GM21717 (cell line): ENCODE data around the gene SLC2A11.
"Not testable (repeated sequence)": the region's sequence is repeated elsewhere in the genome, so short reads cannot be mapped to it uniquely, and the experiment has no call there.

Experiments used
- ATAC-seq: cut with Tn5 transposase; IDR thresholded peaks from one replicate; pipeline ENCODE4 v1.9.1; 2021; ENCODE audit warnings: mild to moderate bottlenecking, moderate library complexity; ENCODE audit not compliant: unreplicated experiment

SLC2A11 gene

DNA sequence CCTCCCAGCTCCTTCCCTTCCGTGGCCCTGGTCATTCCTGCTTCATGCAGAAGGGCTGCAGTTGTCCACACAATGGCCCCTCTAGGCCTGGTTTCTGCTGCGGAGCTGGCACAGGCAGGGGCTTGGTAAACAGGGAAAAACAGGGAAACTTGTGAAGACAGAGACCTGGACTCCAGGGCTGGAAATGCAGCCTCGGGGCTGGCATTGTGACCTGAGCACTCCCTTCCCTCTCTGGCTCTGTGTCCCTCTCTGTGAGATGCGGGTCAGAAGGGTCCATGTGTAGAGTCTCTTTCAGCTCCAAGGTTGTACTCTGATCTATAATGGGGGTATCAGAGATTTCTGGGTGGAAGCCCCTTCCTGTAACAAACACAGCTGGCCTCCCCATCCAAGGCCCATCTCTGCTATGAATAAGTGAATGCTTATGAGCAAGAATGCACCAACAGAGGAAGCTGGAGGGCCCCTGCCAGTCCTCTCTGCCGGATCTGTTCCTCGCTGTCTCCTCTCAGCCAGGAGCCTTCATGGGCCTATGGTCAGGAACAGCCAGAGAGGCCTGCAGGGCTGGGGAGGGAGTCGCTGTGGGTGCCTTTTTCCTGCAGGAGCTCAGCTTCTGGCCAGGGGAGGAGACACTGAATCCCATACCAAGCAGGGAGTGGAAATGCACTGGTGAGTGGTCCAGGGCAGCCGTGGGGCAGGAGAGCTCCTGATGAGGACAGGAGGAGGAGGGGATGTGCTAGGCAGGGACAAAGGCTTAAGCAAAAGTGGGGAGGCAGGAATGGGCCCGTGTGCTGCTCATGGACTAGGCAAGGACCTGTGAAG, 12.2 kb upstream of the SLC2A11 start:
- no peak for ATAC-seq

- ATAC-seq = no peak
Observed at GRCh38 chr22:23846081-23846469, 11.6 kb upstream of the SLC2A11 start.

- ATAC-seq = no peak
Observed at GRCh38 chr22:23847310-23847920, 10.3 kb upstream of the SLC2A11 start.

GRCh38 chr22:23847991-23848864, 9.4 kb upstream of the SLC2A11 start:
- no peak for ATAC-seq

DNA sequence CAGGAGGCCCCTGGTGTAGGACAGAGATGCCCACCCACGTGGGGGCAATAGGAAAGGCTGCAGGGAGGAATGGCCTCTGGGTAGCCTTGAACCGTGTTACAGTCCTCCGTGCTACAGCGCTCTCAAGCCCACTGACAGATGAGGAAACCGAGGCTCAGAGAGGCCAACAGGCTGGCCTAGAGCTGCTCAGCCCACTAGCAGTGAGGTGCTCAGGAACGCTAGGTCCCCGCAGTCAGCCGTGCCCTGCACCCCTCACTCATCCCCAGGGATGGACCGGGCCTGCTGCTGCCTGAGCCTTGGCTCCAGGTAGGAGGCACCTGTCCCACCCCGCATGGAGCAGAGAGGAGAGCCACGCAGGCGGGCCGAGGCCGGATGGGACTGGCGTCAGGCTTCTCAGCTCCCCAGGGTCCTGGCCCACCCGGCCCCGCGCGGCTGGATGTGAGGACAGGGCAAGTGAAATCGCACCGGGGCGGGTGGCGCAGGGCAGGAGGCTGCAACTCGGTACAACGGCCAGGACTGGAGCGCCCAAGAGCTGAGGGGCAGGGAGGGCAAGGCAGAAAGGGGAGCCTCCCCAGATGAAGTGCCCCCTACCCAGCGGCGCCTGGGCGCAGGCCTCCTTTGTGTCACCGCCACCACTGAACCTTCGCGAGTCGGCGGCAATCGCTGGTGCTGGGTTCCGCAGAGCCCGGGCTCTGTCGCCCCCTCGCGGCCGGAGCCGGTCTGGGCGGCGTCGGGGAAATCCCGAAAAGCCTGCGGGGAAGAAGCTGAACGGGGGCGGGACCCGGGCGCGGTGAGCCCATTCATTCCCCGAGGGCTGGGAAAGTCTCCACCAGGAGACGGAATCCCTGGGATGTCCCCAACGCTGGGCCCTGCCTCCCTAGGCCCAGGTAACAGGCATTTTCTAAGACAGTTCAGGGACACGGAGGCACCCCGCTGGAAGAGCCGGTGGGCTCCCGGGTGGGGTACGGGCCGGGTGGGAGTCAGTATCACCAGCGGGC, 8.4 kb upstream of the SLC2A11 start:
- ATAC-seq = no peak

DNA sequence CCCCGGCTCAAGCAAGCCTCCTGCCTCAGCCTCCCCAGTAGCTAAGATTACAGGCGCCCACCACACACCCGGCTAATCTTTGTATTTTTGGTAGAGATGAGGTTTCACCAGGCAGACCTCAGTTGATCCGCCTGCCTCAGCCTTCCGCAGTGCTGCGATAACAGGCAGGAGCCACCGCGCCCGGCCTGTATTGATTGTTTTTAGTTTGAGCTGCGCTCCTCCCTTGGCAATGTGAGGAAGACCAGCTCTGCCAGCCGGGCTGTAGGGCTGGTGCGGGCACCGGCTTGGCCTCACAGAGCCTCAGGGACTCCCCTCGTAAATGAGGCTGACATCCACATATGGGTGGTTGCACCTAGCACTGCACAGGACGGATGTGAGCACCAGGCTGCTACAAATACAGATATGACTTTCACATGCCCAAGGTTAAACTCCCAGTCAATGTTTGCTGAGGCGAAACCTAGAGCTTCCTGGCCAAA, 7.5 kb upstream of the SLC2A11 start:
- ATAC-seq = no peak

DNA sequence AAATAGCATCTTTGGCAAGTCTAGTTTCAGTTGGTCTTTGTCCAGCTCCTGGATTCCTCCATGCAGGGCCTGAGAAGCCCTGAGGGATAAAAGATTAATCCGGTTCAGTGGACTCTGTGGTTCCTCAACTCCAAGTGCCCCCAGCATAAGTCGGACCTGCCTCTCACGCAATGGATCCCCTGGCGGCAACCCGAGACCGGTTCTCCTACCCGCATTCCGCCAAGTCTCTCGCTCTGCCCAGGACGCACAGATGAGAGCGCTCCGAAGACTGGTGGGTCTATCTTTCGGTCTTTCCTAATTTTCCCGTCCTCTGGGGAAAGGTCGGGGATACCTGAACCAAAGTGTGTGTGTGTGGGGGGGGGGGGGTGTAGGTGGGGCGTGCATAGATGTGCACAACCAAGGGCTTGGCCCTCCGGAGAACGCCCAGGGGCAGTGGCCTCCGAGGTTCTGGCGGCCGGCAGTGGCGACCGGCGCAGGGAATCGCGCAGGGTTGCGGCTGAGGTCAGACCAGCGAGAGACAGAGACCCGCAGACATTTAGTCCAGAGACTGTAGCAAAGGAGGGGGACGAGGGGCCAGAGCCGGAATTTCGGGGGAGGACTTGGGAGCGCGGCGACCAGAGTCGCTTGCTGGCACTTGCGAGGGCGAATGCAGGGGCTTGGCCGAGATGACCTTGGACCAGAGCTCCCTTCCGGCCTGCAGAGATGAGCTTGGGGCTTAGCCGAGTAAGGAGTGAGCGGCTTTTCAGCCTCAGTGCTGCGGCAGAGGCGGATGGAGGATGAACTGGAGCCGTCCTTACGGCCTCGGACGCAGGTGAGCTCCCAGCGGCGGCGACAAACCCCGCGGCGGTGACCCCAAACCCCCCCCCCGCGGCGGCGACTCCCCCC, 712 bp upstream of the SLC2A11 start:
- peak; percentile 40 for ATAC-seq

GRCh38 chr22:23858484-23858815, 775 bp downstream of the SLC2A11 start:
- no peak for ATAC-seq

DNA sequence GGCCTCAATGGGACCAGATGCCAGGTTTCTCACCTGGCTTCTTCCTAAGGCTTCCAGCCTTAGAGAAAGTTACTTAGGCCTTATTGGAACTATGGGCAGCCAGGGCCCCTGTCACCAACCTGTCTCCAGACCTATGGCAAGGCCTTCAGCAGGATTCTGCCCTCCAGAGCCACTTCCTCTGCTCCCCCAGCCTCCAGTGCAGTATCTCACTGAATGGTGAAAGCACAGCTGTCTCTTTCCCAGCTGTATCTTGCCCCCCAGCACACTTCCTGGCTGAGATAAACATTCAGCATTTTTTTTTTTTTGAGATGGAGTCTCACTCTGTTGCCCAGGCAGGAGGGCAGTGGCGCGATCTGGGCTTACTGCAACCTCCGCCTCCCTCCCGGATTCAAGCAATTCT, 1.5 kb downstream of the SLC2A11 start:
- no peak for ATAC-seq

DNA sequence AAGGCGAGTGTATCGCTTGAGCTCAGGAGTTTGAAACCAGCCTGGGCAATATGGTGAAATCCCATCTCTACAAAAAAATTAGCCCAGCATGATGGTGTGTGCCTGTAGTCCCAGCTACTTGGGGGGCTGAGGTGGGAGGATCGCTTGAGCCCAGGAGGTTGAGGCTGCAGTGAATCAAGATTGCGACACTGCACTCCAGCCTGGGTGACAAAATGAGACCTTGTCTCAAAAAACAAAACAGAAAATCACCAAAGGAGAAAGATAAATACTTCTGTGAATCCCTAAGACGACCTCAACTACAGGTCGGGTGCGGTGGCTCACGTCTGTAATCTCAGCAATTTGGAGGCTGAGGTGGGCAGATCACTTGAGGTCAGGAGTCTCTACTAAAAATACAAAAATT, 2.5 kb downstream of the SLC2A11 start:
- ATAC-seq = not testable (repeated sequence)

- no peak for ATAC-seq
Observed at GRCh38 chr22:23862103-23862502, 4.4 kb downstream of the SLC2A11 start.

- not testable (repeated sequence) for ATAC-seq
Observed at GRCh38 chr22:23864499-23865154, 7.0 kb downstream of the SLC2A11 start.

- ATAC-seq = no peak
Observed at GRCh38 chr22:23868580-23868979, 10.9 kb downstream of the SLC2A11 start.

- no peak for ATAC-seq
Observed at GRCh38 chr22:23874871-23875270, 17.2 kb downstream of the SLC2A11 start.

DNA sequence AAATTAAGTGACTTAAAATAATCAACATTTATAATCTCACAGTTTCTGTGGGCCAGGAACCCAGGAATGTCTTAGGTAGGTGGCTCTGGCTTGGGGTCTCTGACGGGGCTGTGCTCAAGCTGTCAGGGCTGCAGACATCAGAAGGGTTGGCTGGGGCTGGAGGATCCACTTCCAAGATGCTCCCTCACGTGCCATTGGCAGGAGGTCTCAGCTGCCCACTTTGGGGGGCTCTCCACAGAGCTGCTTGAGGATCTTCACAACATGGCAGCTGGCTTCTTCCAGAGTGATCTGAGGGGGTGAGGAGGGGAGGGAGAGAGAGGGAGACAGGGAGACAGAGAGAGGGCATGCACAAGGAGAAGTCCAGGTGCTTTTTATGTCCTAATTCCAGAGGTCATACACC, 18.1 kb downstream of the SLC2A11 start:
- no peak for ATAC-seq

DNA sequence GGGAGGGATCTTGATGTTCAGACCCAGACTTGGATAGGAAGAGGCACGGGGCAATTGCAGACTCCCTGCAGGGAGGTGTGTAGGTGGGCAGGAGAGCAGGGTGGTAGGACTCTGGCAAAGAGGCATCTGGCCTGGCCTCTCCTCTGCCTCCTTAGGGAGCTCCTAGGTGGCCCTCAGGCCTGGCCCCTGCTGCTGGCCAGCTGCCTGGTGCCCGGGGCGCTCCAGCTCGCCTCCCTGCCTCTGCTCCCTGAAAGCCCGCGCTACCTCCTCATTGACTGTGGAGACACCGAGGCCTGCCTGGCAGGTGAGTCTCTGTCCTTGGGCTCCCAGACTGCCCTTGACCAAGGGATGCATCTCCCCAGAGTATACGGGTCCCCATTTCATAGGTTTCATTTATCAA, 19.9 kb downstream of the SLC2A11 start:
- ATAC-seq = no peak

DNA sequence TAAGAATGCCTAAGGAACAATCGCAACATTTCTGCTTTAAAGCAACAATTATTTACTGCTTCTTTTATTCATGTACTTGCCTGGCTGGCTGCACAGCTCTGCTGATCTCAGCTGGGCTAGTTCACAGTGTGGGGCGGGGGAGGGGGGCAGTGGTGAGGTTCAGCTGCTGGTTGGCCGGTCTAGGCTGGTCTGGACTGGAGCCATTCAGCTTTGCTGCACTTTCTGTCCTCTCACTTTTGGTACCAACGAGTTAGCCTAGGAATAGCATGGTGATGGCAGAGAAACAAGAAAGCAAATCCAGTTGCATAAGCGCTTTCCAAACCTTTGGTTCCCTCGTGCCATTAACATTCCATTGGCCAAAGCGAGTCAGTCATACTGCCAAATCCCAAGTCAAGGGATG, 20.5 kb downstream of the SLC2A11 start:
- ATAC-seq = no peak

GRCh38 chr22:23882370-23882769, 24.7 kb downstream of the SLC2A11 start:
- no peak for ATAC-seq

GRCh38 chr22:23883658-23884057, 26.0 kb downstream of the SLC2A11 start:
- ATAC-seq = no peak
